AG09319 (cell line): Measurements from ENCODE around the gene ACP6.
A peak's percentile ranks its signal among the peaks of the same experiment; 100 is the strongest.

Experiments used
- DNase-seq: peaks from one replicate; pipeline ENCODE4 v3.0.0-alpha.2; 2010; ENCODE audit warnings: low read depth; ENCODE audit errors: extremely low read depth
- TF ChIP-seq, protein P1 (sequence below): IDR thresholded peaks from 2 replicates; pipeline ENCODE4 v1.5.1; 2011; ENCODE audit warnings: low read depth, mild to moderate bottlenecking, inconsistent platforms, low read length, moderate library complexity

The ACP6 gene

DNA sequence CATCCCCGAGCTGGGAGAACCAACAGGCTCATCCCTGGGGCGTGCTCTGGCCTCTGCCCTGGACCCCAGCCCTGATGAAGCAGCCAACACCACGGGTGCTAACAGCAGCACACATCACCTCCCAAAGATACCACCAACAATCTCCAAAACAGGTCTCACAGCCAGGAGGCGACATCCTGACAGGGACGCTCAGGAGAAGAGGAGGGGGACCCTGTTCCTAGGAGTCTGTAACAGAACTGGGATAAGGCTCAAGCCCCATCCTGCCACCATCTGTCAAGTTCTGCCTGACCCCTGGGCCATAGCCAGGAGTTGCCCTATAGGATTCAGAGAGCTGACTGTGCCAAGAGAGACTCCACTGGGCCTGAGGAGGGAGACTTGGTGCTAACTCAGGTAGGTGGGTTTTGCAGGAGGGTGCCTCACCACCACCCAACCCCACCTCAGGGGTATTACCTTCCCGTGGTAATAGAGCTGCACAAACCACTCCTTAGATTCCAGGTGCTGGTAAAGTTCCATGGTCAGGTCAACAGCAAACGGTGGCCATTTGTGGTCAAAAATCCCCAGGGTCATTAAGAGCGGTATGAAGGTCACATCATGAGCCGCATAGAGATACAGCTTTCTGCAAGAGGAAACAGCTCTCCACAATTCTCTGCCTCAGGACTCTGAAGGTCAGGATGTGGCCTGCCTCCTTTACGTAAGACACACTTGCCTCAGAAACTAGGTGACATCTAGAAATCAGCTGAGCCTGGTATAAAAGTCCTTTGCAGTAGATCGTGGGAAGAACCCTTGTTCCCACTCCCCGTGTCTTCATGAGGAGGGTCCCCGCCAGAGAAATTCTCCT is 22.3 kb downstream of the ACP6 start:
- DNase-seq, result no peak
- TF ChIP-seq, protein P1, sequence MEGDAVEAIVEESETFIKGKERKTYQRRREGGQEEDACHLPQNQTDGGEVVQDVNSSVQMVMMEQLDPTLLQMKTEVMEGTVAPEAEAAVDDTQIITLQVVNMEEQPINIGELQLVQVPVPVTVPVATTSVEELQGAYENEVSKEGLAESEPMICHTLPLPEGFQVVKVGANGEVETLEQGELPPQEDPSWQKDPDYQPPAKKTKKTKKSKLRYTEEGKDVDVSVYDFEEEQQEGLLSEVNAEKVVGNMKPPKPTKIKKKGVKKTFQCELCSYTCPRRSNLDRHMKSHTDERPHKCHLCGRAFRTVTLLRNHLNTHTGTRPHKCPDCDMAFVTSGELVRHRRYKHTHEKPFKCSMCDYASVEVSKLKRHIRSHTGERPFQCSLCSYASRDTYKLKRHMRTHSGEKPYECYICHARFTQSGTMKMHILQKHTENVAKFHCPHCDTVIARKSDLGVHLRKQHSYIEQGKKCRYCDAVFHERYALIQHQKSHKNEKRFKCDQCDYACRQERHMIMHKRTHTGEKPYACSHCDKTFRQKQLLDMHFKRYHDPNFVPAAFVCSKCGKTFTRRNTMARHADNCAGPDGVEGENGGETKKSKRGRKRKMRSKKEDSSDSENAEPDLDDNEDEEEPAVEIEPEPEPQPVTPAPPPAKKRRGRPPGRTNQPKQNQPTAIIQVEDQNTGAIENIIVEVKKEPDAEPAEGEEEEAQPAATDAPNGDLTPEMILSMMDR, result no peak

GRCh38 chr1:147643974-147644373 is 26.4 kb downstream of the ACP6 start:
- TF ChIP-seq, protein P1, result no peak
- no peak for DNase-seq

DNA sequence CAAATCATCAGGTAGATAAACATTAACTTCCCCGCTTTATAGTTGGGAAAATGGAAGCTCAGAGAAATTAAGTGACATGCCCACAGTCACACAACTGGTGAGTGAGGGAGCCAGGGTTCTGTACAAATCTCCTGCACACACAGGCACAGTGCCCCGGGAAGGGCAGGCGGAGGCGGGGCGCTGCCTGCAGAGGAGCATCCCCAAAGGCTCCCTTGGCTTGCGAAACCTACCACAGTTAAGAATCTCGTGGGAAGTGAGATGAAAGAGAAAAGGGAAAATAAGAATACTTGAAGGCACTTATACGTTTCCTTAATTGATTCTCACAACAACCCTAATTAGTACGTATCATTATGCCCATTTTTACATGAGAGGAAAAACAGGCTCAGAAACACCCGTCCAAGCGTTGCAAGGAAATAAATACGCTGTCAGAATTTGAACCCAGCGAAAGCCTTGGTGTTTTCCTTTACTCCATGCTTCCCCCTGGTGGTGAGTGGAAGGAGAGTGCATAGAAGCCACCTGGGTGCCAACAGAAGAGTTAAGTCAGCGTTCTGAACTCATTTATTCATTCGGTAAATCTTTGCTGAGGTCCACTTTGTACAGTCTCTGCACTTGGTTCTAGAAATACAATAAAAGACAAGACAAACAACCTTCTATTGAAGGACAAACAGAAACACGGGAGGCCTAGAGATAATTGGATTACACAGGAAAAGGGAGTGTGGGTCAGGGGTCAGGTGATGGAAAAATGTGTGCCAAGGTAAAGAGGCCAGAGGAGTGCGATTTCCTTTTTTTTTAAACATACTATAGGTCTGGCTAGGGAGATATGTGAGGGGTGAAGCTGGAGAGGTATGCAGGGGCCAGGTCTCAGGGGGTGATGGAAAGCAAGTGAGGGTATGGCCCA is 28.4 kb downstream of the ACP6 start:
- DNase-seq, result no peak

DNA sequence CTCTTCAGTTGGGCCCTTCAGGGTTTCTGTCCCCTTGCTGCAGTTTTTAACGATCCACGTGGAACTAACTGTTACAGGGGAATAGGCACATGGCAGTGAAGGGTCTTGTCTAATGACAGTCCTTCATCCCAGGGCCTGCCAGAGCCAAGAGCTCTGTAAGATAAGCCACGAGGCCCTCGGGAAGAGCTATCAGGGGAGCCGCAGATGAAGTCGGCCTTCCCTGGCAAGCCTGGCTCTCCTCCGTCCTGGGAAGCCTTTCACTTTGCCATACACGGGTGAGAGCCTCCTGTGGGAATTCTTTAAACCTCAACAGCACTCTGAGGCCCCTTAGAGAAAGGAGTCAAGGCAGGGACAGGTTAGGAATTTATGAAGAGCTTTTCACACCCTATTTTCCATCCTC is 29.0 kb downstream of the ACP6 start:
- TF ChIP-seq, protein P1, result no peak
- no peak for DNase-seq

More for the DNA sequence above, 28.4 kb downstream of the ACP6 start:
- TF ChIP-seq, protein P1, result peak; percentile 84

- peak; percentile 43 for DNase-seq
- TF ChIP-seq, protein P1, result peak; percentile 78
Measured at GRCh38 chr1:147640553-147641165, 29.7 kb downstream of the ACP6 start.

DNA sequence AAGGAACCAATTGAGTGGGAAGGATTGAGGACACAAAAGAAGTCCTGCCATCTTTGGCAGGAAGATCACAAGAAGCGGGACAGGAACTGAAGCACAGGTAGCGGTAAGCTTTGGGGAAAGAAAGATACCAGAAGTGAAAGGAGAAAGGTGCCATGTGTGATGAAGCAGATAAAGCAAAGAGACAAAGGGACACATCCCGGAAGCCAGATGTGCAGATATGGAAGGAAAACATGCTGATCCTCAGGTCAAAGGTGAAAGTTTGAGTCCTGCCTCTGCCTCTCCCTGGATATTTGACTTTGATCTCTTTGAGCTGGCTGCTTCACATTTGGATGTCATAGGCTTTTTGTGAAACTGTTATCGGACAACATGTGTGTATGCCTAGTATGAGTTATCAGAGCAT is 34.0 kb downstream of the ACP6 start:
- TF ChIP-seq, protein P1, result no peak
- no peak for DNase-seq
